Measurements from ENCODE around the gene B4GALT7. TPM values are rescaled to one million over a fixed set of nuclear protein-coding genes. Genes with fewer than 3 reads are reported as not detected.

Gene B4GALT7
- total RNA-seq, 2 experiments from 2014 or later: 19.5 to 22.1 TPM

DNA sequence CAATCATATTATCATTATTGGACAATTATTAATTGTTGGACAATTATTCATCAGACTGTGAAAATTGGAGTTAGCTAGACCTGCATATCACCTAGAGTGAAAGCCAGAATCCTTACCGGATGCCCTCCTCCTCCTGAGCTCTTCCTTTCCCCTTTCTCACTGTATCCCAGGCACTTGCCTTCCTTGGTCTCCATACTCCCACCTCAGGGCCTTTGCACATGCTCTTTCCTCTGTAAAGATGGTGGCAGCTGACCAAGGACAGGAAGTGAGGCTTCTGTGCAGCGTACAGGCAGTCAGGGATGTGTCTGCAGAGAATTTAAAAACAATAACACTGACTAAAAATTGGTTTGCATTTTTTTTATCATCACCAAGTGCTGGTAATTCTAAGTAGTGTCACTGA is 30.0 kb upstream of the B4GALT7 start:
- H3K27ac Mint-ChIP-seq: no peak overlapping the region
- ChIA-PET CTCF (interaction anchor here (1.1 to 1.6 kb wide), 3 partner anchors 18 to 38 kb away, joined by 3 to 5 read pairs (median 3); partner anchors contain the start of gene TMED9), POLR2A (interaction anchor here (1.3 kb wide), 1 partner anchor 23 kb away, joined by 4 read pairs; the partner anchor contains the start of gene TMED9)
- peaks cover 6% of the 10 kb centered on the region for H3K27me3 Mint-ChIP-seq
- no peak for DNase-seq
- H3K4me1 Mint-ChIP-seq: peaks cover 9% of the 10 kb centered on the region
- no peaks in the 10 kb centered on the region for H3K36me3 Mint-ChIP-seq (ENCODE audit: low read depth)
- H3K9me3 Mint-ChIP-seq: no peaks in the 10 kb centered on the region
- no peak overlapping the region for H3K4me3 Mint-ChIP-seq

GRCh38 chr5:177575488-177575887 is 24.4 kb upstream of the B4GALT7 start:
- Mint-ChIP-seq H3K27ac (no peak overlapping the region), H3K9me3 (no peaks in the 10 kb centered on the region)
- CTCF ChIA-PET: no interaction called here

DNA sequence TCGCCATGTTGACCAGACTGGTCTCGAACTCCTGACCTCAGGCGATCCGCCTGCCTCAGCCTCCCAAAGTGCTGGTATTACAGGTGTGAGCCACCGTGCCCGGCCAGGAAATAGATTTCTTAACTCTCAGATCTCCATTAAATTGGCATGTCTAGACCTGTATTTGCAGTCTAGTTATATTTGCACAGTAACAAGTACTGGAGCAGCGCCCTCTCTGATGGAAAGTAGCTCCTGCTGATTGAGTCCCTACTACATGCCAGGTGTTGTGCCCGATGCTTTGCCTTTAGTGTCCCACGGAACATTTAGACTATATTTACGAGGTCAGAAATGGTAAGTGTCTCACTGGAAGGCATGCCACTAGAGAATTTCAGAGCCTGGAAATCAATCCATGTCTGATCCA is 23.8 kb upstream of the B4GALT7 start:
- Mint-ChIP-seq H3K27ac (no peak overlapping the region), H3K27me3 (peaks cover 7% of the 10 kb centered on the region), H3K4me3 (no peak overlapping the region), H3K36me3 (ENCODE audit: low read depth) (no peaks in the 10 kb centered on the region), H3K9me3 (no peaks in the 10 kb centered on the region), H3K4me1 (no peaks in the 10 kb centered on the region)
- POLR2A ChIA-PET: no interaction called here
- DNase-seq: no peak
- CTCF ChIA-PET: no interaction called here

More at GRCh38 chr5:177575488-177575887, 24.4 kb upstream of the B4GALT7 start:
- POLR2A ChIA-PET: no interaction called here
- Mint-ChIP-seq H3K4me1 (no peaks in the 10 kb centered on the region), H3K4me3 (no peak overlapping the region), H3K36me3 (ENCODE audit: low read depth) (no peaks in the 10 kb centered on the region), H3K27me3 (peaks cover 7% of the 10 kb centered on the region)
- no peak for DNase-seq

- Mint-ChIP-seq H3K36me3 (ENCODE audit: low read depth) (no peaks in the 10 kb centered on the region), H3K27ac (no peak overlapping the region), H3K4me1 (no peaks in the 10 kb centered on the region), H3K9me3 (no peaks in the 10 kb centered on the region), H3K4me3 (no peak overlapping the region), H3K27me3 (peaks cover 7% of the 10 kb centered on the region)
- ChIA-PET POLR2A (no interaction called here), CTCF (no interaction called here)
- no peak for DNase-seq
Measured at GRCh38 chr5:177578316-177578715, 21.6 kb upstream of the B4GALT7 start.

DNA sequence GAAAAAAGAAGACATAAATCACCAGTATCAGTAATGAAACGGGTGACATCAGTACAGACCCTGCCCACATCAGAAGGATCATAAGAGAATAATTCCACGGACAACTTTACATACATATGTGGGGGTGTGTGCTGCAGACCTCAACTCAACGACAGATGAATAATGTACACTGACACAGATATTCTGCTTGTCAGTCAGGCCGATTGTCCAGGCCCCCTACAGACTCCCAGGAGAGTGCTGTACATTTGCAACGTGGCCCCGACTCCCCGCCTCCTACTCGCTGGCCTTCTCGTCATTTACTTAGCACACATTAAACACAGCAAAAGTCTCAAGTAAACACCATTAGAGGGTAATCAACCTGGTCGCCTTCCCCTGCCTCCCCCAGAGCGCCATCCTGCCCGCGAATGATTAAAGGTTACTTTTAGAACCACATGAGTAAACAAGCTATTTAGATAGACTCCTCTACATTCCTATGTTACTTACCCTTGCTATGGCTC is 11.5 kb upstream of the B4GALT7 start:
- Mint-ChIP-seq H3K4me3 (no peak overlapping the region), H3K4me1 (peaks cover 17% of the 10 kb centered on the region), H3K9me3 (no peaks in the 10 kb centered on the region), H3K27ac (no peak overlapping the region), H3K36me3 (ENCODE audit: low read depth) (peaks cover 11% of the 10 kb centered on the region), H3K27me3 (peaks cover 41% of the 10 kb centered on the region)
- no peak for DNase-seq
- ChIA-PET CTCF (interaction anchor here (1.5 kb wide), 1 partner anchor 19 kb away, joined by 5 read pairs; no protein-coding TSS in a partner anchor), POLR2A (interaction anchor here (0.8 kb wide), 1 partner anchor 10 kb away, joined by 4 read pairs; no protein-coding TSS in a partner anchor)

- no peak overlapping the region for H3K4me3 Mint-ChIP-seq
- no peaks in the 10 kb centered on the region for H3K9me3 Mint-ChIP-seq
- no peak overlapping the region for H3K27ac Mint-ChIP-seq
- peaks cover 28% of the 10 kb centered on the region for H3K4me1 Mint-ChIP-seq
- ChIA-PET CTCF (no interaction called here), POLR2A (no interaction called here)
- DNase-seq: no peak
- H3K36me3 Mint-ChIP-seq (ENCODE audit: low read depth): peaks cover 29% of the 10 kb centered on the region
- H3K27me3 Mint-ChIP-seq: peaks cover 32% of the 10 kb centered on the region
Measured at GRCh38 chr5:177590406-177590805, 9.5 kb upstream of the B4GALT7 start.

GRCh38 chr5:177591690-177592009 is 8.3 kb upstream of the B4GALT7 start:
- DNase-seq: no peak
- H3K4me1 Mint-ChIP-seq: peaks cover 33% of the 10 kb centered on the region
- H3K9me3 Mint-ChIP-seq: no peaks in the 10 kb centered on the region
- ChIA-PET POLR2A (interaction anchor here (0.9 to 2.0 kb wide), 11 partner anchors 9 to 615 kb away, joined by 3 to 8 read pairs (median 6); partner anchors contain the start of genes DDX41 and FAM193B), CTCF (interaction anchor here (1.0 to 1.6 kb wide), 5 partner anchors 9 to 202 kb away, joined by 3 to 5 read pairs (median 3); partner anchors contain the start of gene B4GALT7)
- peaks cover 23% of the 10 kb centered on the region for H3K27me3 Mint-ChIP-seq
- H3K36me3 Mint-ChIP-seq (ENCODE audit: low read depth): peaks cover 40% of the 10 kb centered on the region
- H3K4me3 Mint-ChIP-seq: peak overlapping the region; percentile 96
- peak overlapping the region; percentile 42 for H3K27ac Mint-ChIP-seq

DNA sequence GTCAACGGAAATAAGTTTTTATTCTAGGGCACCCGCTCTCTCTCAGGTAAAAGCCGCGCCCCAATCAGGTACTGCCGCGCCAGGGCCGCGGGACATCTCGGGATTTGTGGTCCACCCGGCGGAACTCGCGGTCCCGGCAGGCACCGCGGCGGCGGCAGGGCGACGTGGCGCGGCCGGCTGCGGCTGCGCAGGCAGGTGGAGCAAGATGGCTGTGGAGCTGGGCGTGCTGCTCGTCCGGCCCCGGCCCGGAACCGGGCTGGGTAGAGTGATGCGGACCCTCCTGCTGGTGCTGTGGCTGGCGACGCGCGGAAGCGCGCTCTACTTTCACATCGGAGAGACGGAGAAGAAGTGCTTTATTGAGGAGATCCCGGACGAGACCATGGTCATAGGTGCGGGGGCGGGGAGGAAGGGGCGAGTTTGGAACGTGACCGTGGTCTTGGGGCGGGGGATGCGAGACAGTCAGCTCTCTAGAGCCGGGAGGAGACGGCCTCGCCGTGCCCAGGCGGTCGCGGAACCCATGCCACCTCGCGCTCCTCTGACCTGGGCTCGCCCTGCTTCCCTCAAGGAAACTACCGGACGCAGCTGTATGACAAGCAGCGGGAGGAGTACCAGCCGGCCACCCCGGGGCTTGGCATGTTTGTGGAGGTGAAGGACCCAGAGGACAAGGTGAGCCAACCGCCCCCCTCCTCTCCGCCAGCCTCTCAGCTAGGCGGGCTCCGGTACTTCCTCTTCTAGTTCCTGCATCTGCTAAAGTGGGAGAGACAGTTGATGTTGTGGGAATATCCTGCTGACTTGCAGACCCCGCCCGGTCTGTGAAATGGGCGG is 7.7 kb upstream of the B4GALT7 start, which contains the start of gene TMED9:
TSS of gene TMED9 (plus strand) at position 194 of the 825 bp plus-strand sequence. CDS start at position 206, 12 bp downstream.
- Mint-ChIP-seq H3K27ac (peak within 1 kb of the TSS; percentile 94), H3K9me3 (no peaks in the 10 kb centered on the region), H3K4me3 (peak within 1 kb of the TSS; percentile 96), H3K4me1 (peaks cover 35% of the 10 kb centered on the region), H3K27me3 (peaks cover 23% of the 10 kb centered on the region), H3K36me3 (ENCODE audit: low read depth) (peaks cover 43% of the 10 kb centered on the region)
- DNase-seq: peak; percentile 91
- CTCF ChIA-PET: interaction anchor here (1.0 to 1.6 kb wide), 6 partner anchors 8 to 203 kb away, joined by 3 to 5 read pairs (median 4); partner anchors contain the start of gene B4GALT7
- POLR2A ChIA-PET: interaction anchor here (0.9 to 2.0 kb wide), 14 partner anchors 9 to 615 kb away, joined by 3 to 8 read pairs (median 6); partner anchors contain the start of genes DDX41, FAM193B and HNRNPAB

- Mint-ChIP-seq H3K36me3 (ENCODE audit: low read depth) (peaks cover 46% of the 10 kb centered on the region), H3K9me3 (no peaks in the 10 kb centered on the region), H3K27me3 (peaks cover 23% of the 10 kb centered on the region), H3K4me3 (peak overlapping the region; percentile 96), H3K27ac (peak overlapping the region; percentile 94), H3K4me1 (peaks cover 38% of the 10 kb centered on the region)
- POLR2A ChIA-PET: interaction anchor here (0.9 to 2.0 kb wide), 11 partner anchors 8 to 611 kb away, joined by 3 to 8 read pairs (median 6); partner anchors contain the start of genes DDX41, FAM193B and HNRNPAB
- no peak for DNase-seq
- CTCF ChIA-PET: interaction anchor here (0.5 to 1.6 kb wide), 6 partner anchors 8 to 482 kb away, joined by 3 to 5 read pairs (median 4); partner anchors contain the start of gene B4GALT7
Measured at GRCh38 chr5:177592905-177593304, 7.0 kb upstream of the B4GALT7 start.

DNA sequence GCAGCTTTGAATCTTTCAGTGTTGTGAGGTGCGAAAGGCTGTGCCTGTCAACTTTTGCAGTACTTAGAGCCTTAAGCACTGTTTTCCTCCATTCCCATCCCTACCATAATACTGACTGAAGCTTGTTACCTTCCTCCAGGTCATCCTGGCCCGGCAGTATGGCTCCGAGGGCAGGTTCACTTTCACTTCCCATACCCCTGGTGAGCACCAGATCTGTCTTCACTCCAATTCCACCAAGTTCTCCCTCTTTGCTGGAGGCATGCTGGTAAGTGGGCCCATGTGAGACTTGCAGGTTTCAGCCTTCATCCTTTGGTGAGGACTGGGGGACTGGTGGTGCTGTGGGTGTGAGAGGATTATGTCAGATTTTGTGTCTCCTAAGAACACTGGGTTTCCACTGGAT is 6.4 kb upstream of the B4GALT7 start:
- no peak for DNase-seq
- CTCF ChIA-PET: interaction anchor here (0.5 to 1.0 kb wide), 2 partner anchors 48 to 483 kb away, joined by 3 to 4 read pairs; no protein-coding TSS in a partner anchor
- Mint-ChIP-seq H3K36me3 (ENCODE audit: low read depth) (peaks cover 46% of the 10 kb centered on the region), H3K27me3 (peaks cover 17% of the 10 kb centered on the region), H3K4me1 (peaks cover 41% of the 10 kb centered on the region), H3K4me3 (peak overlapping the region; percentile 96), H3K9me3 (no peaks in the 10 kb centered on the region), H3K27ac (peak overlapping the region; percentile 52)
- POLR2A ChIA-PET: interaction anchor here (2.0 kb wide), 2 partner anchors 8 to 9 kb away, joined by 8 read pairs; no protein-coding TSS in a partner anchor

- Mint-ChIP-seq H3K27me3 (peaks cover 13% of the 10 kb centered on the region), H3K9me3 (no peaks in the 10 kb centered on the region), H3K27ac (no peak overlapping the region), H3K4me3 (no peak overlapping the region), H3K4me1 (peaks cover 46% of the 10 kb centered on the region), H3K36me3 (ENCODE audit: low read depth) (peaks cover 46% of the 10 kb centered on the region)
- no peak for DNase-seq
- ChIA-PET POLR2A (no interaction called here), CTCF (interaction anchor here (1.0 kb wide), 1 partner anchor 483 kb away, joined by 4 read pairs; no protein-coding TSS in a partner anchor)
Measured at GRCh38 chr5:177594071-177594470, 5.9 kb upstream of the B4GALT7 start.

GRCh38 chr5:177595026-177595585 is 4.8 kb upstream of the B4GALT7 start:
- Mint-ChIP-seq H3K4me3 (no peak overlapping the region), H3K27me3 (peaks cover 7% of the 10 kb centered on the region), H3K36me3 (ENCODE audit: low read depth) (peaks cover 46% of the 10 kb centered on the region), H3K4me1 (peaks cover 48% of the 10 kb centered on the region), H3K27ac (no peak overlapping the region), H3K9me3 (no peaks in the 10 kb centered on the region)
- DNase-seq: no peak
- CTCF ChIA-PET: no interaction called here
- POLR2A ChIA-PET: no interaction called here
